HG03175 (cell line): ENCODE results near the gene TNFRSF11A.

ENCODE experiments used
- ATAC-seq: cut with Tn5 transposase; IDR thresholded peaks from one replicate; pipeline ENCODE4 v1.9.1; 2021; ENCODE audit warnings: mild to moderate bottlenecking, moderate library complexity; ENCODE audit not compliant: unreplicated experiment

TNFRSF11A gene

GRCh38 chr18:62341473-62341872 lies 16.4 kb downstream of the TNFRSF11A start:
- ATAC-seq, result no peak

DNA sequence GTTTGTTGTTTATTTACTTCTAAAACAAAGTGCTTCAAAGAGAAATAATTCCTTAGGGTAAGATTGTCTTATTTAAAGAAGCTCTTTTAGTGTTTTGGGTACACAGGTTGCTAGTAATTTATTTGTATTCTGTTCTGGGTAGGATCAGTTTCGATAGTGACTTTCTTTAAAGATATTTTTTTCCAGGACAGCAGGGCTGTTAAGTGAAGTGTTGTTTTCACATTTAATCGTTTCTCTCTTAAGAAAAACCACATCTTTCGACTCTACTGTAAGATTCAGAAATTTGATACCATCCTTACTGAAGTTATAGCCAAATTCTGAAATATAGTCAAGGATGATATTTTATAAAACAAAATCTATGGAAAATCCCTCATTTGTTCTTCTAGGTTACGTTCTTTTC lies 17.8 kb downstream of the TNFRSF11A start:
- ATAC-seq, result no peak

DNA sequence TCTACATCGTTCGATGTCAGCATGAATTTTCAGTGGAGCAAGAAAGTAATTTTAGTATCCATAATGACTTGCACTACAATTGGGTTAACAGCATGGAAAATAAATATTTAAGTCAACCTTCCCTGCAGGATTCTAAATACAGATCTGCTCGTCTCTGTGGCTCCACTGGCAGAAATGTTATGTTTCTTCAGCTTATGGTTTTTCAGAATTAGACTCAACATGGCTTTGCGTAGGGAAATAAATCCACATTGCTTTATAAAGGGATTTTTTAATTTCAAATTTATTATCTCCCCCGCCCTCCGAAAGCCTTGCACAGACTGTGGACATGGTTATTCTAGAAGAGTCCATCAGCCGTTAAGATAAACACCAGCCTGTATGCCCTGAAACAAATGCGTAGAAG lies 18.2 kb downstream of the TNFRSF11A start:
- ATAC-seq, result no peak

- ATAC-seq, result no peak
These were observed 20.8 kb downstream of the TNFRSF11A start for GRCh38 chr18:62345909-62346308.

DNA sequence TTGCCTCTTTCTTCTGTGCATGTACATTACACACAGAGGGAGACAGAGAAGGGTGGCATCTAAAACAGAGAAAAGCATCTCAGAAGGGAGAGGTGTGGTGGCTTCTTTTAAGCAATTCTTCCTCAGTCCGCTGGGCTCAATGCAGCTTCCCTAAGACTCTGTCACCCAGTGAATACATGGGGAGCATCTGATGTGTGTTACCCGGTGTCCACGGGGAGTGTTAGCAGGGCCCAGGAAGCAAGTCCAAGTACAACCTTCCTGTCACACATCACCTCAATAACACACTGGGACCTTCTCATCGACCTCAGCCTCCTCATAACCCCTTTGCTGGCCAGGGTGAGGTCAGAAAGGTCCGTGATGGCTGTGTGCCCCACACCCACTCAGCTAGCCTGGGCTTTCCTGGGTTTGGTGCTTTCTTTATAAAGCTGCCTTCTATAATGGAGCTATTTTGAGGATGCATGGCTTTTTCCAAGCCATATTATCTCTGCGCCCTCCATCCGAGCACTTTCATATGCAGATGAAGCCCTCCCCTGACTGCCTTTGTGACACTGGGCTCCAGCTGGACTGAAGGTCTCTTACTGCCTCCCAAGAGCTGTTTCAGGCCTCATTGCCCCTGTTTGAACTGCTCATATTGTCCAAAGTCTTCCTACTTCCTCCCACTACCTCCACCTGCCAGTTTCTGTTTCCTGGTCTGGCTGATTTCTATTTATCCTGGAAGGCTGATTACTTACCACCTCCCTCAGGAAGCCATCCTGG lies 21.4 kb downstream of the TNFRSF11A start:
- ATAC-seq, result no peak

DNA sequence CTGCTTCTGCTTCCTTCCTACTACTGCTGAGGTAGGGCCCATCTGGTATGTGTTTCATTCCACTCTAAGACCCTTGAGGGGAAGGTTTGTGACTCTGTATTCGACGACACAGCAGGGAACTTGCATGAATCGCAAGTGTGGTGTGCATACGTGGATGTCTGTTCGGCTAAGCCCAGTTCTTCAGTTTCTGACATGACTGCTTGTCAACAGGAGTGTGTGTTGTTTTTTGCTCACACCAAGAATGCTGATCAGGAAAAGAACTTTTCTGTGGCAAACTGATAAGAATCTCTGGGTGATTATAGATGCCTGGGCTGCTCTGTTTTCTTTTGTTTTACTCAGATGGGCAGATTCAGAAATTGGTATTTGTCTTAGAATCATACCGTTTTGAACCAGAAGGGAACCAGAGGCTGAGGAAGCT lies 22.0 kb downstream of the TNFRSF11A start:
- no peak for ATAC-seq

DNA sequence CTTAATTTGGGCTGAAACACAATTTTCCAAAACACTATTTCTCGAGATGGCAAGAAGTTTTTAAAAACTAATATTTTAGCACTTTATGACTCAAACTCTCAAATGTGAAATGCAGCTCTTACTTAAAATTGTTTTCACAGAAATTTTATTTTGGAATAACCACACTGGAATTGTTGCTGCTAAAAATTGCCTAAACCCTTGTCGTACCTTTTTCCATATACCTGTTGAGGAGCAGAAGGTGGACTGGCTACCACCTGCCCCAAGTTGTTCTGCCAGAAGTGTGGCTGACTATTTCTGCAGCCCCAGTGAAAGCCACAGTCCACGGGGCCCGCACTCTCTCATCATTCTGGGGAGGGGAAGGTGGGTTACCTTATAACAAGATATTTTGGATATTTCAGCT lies 23.4 kb downstream of the TNFRSF11A start:
- ATAC-seq, result no peak

DNA sequence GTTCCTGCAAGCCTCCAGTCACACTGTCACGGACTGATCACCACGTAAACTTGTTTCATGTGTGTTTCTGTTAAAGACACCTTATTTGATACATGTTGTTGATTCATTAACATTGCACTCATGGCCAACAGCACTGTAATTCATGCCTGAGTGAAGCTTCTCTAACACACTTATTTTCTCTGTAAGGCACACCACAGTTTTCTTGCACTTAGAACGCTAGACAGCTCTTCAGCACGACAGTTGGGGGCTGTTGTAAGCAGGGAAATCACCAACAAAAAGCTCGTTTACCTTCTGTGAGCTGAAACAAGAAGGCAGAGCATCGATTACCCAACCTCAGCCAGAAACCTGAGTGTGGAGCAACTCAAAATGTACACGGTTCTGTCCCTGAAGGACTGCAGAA lies 28.1 kb downstream of the TNFRSF11A start:
- ATAC-seq, result no peak

DNA sequence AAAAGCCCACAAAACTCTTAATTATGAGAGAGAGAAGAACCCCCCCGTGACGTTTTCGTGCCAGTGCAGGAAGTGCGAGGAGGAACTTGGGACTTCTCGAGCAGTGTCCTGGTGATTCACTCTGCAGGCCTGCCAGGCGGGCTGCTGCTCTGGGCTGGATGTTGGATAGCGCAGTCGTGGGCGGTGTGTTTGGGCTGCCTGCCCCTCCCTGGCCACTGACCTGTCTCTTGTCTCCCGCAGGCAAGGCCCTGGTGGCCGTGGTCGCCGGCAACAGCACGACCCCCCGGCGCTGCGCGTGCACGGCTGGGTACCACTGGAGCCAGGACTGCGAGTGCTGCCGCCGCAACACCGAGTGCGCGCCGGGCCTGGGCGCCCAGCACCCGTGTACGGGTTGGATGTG lies 29.0 kb downstream of the TNFRSF11A start:
- ATAC-seq, result no peak

- ATAC-seq, result no peak
These were observed 32.1 kb downstream of the TNFRSF11A start for GRCh38 chr18:62357079-62357719.

DNA sequence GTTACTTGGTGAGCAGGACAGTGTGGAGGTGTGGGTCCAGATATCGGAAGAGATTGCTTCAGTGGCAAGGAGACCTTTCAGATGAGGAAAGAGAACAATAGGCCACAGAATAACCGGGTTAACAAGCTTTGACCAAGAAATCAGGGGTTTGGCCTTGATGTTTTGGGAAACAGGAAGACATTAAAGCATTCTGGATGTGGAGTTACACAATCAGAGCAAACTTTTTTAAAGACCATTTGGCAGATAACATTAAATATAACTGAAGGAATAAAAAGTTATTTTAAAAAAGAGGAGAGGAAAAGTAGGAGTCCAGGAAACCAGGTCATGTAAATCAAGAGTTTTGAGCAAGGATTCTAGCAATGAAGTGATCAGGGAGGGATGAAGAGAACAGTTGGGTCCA lies 35.7 kb downstream of the TNFRSF11A start:
- ATAC-seq, result no peak

GRCh38 chr18:62361288-62361687 lies 36.2 kb downstream of the TNFRSF11A start:
- ATAC-seq, result no peak

- ATAC-seq, result no peak
These were observed 39.4 kb downstream of the TNFRSF11A start for GRCh38 chr18:62364558-62364957.

- ATAC-seq, result no peak
These were observed 40.3 kb downstream of the TNFRSF11A start for GRCh38 chr18:62365420-62365819.

GRCh38 chr18:62366992-62367391 lies 41.9 kb downstream of the TNFRSF11A start:
- ATAC-seq, result no peak

DNA sequence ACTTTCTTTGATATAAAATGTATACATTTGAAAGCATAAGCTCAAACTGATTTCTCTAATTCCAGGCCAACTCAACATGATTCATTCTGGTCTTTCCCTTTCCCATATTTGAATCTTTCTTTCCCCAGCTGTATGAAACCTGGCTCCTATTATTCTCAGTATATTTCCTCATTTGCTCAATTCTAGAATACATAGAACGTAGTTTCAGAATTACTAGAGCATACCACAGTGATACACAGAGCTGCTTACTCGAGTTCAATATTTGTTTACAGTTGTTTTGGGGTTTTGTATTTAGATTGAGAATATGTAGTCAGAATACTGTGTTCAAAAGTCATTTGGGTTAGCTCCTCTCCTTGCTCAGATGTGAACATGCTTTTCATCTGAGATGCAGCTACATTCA lies 43.0 kb downstream of the TNFRSF11A start:
- ATAC-seq, result peak; percentile 50

DNA sequence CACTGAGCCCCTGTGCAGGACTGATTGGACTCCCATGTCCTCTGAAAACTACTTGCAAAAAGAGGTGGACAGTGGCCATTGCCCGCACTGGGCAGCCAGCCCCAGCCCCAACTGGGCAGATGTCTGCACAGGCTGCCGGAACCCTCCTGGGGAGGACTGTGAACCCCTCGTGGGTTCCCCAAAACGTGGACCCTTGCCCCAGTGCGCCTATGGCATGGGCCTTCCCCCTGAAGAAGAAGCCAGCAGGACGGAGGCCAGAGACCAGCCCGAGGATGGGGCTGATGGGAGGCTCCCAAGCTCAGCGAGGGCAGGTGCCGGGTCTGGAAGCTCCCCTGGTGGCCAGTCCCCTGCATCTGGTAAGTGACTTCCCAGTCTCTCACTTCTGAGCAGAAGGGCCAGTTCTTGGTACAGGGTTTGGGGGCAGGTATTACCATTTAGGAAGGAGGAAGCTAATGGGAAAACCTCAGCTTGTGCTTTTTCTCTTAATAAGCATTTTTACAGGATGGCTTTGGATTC lies 44.1 kb downstream of the TNFRSF11A start:
- ATAC-seq, result no peak

DNA sequence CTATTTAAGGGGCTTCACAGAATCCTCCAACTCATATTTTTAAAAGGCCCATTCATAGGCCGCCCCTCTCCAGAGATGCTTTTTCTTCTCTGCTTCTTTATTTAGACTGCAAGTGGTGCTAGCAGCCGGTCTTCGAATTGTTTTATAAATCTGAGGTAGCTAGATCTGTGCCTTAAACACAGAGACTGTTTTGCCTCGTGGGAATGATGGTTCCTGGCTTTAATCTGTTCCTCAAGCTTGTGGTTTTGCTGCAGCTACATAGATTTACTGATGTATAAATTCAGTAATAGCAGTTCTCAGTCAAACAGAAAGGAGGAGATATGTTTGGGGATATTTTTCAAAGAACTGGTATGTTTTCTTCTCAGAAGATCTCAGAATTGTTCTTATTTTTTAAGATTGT lies 45.3 kb downstream of the TNFRSF11A start:
- no peak for ATAC-seq

GRCh38 chr18:62371436-62371835 lies 46.3 kb downstream of the TNFRSF11A start:
- no peak for ATAC-seq

GRCh38 chr18:62372156-62372555 lies 47.0 kb downstream of the TNFRSF11A start:
- ATAC-seq, result peak; percentile 67

GRCh38 chr18:62372882-62373281 lies 47.8 kb downstream of the TNFRSF11A start:
- ATAC-seq, result no peak

DNA sequence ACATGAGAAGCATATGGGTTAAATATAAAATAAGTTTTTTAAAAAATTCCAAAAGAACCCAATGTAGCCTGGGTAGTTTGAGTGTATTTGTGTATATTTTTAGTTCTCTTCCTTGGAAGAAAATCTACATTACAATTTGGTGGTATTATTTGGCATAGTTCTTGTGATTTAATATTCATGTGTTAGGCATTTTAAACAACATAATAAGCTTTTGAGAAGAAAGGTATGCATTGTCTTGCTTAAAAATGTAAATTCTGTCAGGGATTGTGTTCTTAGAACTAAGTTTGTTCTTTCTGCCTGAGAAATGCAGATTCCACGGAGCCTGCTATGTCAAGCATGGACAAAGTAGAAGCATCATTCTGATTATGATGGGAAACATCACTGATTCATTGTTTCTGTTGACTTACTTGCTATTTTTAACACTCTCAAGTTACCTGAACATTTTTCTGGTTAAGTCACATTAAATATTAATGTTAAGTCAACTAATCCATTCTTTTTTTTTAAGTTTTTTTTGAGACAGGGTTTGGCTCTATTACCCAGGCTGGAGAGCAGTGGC lies 49.4 kb downstream of the TNFRSF11A start:
- no peak for ATAC-seq
